Thyroid gland (tissue), 4 donors: ENCODE data around the gene MAP3K1.

ENCODE experiments used
- POLR2A ChIP-seq, 2 donors: fragments of 450-650 bp; IDR thresholded peaks; one replicate each; pipeline ENCODE4 v1.6.1; 2017; ENCODE audit warnings: antibody characterized with exemption in 2 of 2, mild to moderate bottlenecking in 2 of 2, moderate library complexity in 1 of 2
- TF ChIP-seq, protein P1 (sequence below), 6 experiments: fragments of 200-600 bp in 3 of 6; fragments of 450-650 bp in 3 of 6; sonication (generic) in 3 of 6; IDR thresholded peaks; one replicate each; pipeline ENCODE4 v1.5.1; 2016 to 2019; ENCODE audit warnings: antibody characterized with exemption in 6 of 6, mild to moderate bottlenecking in 2 of 6, inconsistent platforms in 1 of 6, moderate library complexity in 1 of 6

DNA sequence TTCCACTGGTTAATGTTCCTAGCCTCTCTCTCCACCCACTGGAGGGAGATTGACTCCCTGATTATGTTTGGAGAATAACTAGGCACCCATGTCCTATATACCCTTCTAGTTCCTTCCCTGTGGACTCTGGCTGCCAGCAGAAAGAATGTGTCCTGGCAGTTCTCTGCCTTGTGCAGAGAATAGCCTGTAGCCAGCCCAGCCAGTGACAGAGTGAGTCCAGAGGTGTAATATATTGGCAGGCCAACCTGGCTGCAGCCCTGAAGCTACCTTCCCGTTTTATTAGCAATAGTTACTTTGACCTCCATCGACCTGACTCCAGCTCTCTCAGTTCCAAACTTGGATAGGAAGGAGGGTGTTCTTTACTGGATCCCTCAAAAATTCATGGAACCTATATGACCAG, 102.2 kb downstream of the MAP3K1 start:
- no peak for TF ChIP-seq POLR2A (IDR thresholded peaks at IDR 0.05)
- TF ChIP-seq, protein P1, sequence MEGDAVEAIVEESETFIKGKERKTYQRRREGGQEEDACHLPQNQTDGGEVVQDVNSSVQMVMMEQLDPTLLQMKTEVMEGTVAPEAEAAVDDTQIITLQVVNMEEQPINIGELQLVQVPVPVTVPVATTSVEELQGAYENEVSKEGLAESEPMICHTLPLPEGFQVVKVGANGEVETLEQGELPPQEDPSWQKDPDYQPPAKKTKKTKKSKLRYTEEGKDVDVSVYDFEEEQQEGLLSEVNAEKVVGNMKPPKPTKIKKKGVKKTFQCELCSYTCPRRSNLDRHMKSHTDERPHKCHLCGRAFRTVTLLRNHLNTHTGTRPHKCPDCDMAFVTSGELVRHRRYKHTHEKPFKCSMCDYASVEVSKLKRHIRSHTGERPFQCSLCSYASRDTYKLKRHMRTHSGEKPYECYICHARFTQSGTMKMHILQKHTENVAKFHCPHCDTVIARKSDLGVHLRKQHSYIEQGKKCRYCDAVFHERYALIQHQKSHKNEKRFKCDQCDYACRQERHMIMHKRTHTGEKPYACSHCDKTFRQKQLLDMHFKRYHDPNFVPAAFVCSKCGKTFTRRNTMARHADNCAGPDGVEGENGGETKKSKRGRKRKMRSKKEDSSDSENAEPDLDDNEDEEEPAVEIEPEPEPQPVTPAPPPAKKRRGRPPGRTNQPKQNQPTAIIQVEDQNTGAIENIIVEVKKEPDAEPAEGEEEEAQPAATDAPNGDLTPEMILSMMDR (IDR thresholded peaks at IDR 0.05) = no peak
